Stimulated activated CD4-positive, alpha-beta T cell treated with anti-CD3 and anti-CD28 coated beads, TNF-alpha, amount 100 ng/mL, for 4 hours (primary cell): ENCODE data around the gene HSPBP1.

Experiments
- DNase-seq, 3 experiments: peaks; one replicate each; pipeline ENCODE4 v3.0.0-alpha.2; 2020; ENCODE audit warnings: low read depth in 3 of 3

The HSPBP1 gene

DNA sequence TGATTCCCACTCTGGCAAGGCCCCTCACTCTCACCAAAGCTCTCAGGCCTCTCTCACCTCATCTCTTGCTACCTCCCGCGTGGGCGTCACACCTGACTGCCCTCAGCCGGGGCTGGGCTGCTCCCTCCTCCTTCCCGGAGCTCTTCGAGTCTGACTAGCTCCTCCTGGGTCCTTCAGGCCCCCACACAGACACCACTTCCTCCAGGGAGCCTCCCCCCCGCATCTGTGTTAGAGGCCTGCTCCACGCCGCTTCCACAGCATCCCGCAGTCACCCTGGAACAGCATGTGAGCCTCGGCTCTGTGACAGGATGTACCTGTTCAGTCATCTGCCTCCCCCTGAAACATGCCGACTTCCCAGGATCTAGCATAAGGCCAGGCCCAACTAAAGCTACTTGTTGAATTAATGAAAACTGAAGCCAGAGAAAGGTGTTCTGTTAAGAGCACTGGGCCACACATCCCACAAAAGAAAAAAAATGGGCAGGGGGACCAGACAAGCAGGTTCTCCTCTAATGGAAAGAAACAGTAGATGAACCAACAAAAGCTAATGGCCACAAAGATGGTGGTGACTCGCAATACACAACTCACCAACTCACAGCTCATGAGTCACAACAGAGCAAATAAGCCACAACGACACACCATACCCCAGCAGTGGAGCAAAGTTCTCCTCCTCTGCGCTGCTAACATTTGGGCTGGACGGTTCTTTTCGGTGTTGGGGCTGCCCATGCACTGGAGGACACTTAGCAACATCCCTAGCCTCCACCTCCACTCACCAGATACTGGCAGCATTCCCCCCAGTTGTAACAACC lies 24.1 kb downstream of the HSPBP1 start:
- peak in 2 of 3 experiments; percentile 21 to 33 for DNase-seq

DNA sequence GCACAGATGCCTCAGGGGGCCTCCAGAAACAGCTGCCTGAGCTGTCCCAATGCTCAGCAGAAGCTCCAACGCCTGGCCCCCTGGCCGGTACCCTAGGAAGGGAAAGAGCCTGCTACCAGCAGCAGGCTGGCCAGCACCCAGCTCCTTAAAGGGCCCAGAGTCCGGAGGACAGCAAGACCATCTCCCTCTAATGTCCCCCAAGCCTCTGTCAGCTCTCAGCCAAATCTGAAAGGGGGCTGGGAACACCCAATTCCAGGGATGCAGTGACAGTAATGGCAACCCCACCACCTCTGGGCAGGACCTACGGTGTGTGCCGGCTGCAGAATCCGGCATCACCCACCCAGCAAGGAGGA lies 25.3 kb downstream of the HSPBP1 start:
- no peak for DNase-seq

GRCh38 chr19:55253842-55254624 lies 25.9 kb downstream of the HSPBP1 start:
- peak in 2 of 3 experiments; percentile 32 to 37 for DNase-seq

GRCh38 chr19:55252760-55253663 lies 26.9 kb downstream of the HSPBP1 start:
- no peak for DNase-seq

GRCh38 chr19:55251341-55252081 lies 28.4 kb downstream of the HSPBP1 start:
- no peak for DNase-seq

DNA sequence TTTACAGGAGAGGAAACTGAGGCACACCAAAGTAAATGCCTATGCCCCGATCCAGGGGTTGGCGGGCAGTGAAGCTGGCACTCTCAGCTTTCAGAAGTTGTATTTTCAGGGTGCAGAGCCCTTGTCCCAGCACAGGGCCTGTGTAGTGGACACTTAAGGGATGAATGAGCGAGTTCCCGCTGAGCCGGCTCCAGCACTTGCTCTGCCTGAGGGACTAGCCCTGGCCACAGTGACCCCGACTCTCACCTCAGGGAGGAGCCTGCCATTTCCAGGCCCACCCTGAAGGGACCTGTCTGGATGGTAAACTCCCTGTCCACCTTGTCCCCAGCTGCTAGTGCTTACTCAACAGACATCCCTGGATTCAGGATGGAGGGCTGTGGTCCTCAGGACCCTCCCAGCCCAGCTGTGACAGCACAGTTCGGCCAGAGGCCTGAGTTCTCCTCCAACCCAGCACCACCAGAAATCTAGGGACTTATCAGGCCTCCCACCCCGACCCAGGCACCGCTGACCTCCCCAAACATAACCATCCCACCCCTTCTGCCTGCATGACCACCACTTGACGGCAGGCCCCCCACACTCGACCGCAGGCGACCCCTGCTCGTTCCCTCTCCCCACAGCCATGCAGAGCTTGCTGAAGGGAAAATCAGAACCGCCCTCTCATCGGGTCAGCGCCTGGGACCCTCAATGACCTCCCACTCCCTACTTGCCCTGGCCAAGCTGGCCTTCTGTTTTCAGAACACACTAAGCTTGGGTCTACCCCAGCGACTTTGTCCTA lies 29.5 kb downstream of the HSPBP1 start:
- no peak for DNase-seq

- no peak for DNase-seq
These were observed 30.1 kb downstream of the HSPBP1 start for GRCh38 chr19:55249841-55250240.

DNA sequence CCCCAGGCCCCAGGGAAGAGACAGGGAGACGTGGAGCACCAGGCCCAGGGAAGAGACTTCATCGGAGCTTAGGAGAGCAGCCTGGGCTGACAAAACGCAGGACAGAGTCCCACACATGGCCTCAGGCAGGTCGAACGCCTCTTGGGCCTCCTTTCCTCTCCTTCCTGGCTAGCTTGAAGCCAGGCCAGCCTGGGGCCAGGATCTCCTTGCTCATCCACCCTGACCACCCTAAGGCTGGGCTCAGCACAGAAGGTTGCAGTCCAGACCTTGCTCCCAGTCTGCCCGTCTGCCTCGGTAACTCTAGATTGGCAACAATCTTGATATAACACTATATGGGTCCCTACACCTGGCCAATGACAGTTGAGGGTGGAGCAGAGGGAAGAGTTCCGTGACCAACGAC lies 31.2 kb downstream of the HSPBP1 start:
- DNase-seq = no peak

GRCh38 chr19:55248166-55248675 lies 31.7 kb downstream of the HSPBP1 start:
- DNase-seq = no peak

DNA sequence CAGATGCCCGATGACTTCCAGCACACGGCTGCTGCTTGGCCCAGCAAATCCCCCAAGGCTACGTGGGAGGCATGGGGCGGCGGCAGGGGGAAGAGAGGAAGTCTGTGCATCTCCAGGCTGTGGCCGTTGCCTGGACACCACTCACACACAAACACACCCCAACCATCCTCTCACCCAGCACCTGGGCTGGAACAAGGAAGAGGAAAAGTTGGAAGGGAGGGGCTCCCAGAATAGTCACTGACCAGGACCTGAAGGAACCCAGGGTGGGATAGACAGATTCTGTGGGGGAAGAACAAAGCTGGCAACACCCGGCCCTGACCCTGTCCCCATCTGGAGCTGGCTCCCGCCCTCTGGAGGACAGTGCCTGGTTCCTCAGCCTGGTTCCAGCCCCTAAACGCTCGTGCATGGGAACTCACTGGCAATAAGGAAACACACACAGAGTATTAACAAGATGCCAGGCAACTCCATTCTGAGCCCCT lies 32.2 kb downstream of the HSPBP1 start:
- no peak for DNase-seq

DNA sequence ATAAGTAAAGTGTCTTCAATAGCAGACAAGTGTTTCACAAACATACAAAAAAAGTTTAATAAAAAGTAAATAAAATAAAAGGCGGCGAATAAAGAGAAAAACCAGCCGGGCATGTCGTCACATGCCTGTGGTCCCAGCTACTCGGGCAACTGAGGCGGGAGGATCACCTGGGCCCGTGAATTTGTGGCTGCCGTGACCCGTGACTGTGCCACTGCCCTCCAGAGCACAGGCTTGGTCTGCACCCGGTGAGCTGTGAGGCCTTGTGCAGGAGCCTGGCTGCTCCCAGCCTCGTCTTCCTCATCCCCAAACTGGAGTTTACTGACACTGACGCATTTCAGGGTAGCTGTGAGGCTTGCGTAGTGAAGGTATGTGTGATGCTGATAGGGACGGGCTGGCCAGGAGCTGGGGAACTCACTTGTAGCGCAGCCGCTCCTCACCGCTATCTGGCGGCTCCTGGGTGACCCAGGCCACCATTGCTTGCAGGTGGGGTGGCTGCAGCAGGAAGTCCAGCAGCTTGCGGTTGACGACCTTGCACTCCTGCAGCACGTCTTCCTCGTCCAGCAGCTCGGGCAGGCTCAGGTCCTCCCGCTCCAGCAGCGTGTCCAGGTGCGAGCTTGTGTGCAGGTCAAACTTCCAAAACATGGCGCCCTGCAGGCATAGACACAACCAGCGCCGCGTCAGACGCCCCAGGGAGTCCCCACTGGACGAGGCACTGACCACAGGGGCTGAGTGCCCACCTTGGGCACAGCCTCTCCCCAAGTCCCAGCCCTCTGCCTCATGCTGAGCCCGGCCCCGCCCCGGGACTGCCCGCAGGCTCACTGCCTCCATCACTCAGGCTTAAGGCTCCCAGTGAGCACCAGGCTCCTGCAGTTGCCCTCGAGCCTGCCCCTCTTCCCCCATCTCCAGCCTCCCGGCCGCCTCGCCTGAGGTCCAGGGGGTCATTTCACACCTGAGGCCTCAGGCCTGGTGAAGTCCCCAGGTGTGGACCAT lies 33.2 kb downstream of the HSPBP1 start:
- DNase-seq = no peak

GRCh38 chr19:55245236-55245904 lies 34.5 kb downstream of the HSPBP1 start:
- DNase-seq = no peak

- DNase-seq = no peak
These were observed 35.8 kb downstream of the HSPBP1 start for GRCh38 chr19:55244004-55244680.

DNA sequence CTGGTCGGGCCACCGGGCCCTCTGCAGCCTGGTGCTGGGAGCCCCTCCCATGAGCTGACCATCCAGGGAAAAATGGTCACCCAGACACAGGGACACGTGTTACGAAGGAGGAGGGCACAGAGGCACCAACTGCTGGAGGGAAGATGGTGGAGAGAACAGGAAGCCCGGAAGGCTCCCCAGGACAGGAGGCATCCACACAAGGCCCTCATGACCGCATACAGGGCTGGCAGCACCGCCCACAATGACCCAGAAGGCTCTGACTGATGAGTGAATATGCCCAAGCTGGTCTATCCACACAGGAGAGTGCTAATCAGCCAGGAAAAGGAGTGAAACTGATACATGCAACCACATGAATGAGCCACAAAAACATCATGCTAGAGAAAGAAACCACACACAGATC lies 37.4 kb downstream of the HSPBP1 start:
- DNase-seq = no peak

- DNase-seq = no peak
These were observed 37.9 kb downstream of the HSPBP1 start for GRCh38 chr19:55241935-55242464.

GRCh38 chr19:55241143-55241934 lies 38.6 kb downstream of the HSPBP1 start:
- no peak for DNase-seq

DNA sequence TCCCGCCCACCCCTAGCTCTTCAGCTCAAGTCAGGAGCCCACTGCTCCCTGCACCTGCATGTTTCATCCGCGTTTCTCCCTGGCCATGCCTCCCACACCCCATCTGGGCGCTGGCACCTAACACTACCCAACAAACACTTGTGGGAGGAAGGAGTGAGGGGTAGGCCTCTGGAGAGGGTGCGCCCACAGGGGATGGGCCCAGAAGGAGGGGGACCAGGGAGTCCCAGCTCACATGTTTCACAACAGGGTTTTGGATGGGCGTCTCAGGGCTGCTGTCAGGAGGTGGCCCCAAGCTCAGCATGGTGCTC lies 39.2 kb downstream of the HSPBP1 start:
- no peak for DNase-seq
